ENCODE data around the gene ASPSCR1.

The ASPSCR1 gene

DNA sequence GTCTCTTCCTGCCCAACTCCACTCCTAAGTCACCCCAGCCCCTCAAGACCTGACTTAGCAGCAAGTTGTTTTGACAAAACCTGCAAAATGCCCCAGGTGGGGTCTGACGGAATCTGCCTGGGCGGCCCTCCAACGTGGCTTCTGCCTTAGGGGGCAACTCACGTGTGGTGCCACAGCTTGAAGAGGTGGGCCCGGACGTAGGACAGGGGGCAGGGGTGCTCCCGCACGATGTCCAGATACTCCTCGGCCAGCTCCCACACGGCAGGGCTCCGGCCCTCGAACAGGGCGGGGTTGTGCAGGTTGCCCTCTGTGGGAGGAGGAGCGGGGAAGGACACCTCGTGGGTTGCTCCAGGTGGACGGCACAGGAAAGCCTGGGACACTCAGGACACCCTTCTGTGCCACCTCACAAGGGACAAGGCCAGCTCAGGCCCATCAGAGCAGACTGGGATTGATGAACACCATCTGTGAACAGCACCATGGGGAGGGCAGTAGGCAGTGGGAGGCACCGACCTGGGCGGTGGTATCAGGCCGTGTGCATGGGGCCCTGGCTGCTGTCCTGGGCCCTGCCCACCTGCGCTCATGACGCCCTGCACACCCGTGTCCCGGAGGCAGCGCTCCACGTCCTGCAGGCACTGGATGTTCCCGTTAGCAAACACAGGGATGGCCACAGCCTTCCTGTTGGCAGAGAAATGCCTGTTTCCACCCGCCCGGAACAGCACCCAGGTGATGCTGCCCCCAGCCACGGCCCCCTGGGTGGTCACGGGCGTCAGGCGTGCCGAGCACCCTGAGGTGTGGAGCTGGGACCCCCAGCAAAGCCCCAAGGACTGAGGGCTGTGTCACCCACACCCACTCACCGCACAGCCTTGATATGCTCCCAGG lies 83.9 kb downstream of the ASPSCR1 start:
- intact Hi-C loops (cut with DNase I), result no loop called here
- peak in 1 of 10 donors; percentile 81 for DNase-seq

DNA sequence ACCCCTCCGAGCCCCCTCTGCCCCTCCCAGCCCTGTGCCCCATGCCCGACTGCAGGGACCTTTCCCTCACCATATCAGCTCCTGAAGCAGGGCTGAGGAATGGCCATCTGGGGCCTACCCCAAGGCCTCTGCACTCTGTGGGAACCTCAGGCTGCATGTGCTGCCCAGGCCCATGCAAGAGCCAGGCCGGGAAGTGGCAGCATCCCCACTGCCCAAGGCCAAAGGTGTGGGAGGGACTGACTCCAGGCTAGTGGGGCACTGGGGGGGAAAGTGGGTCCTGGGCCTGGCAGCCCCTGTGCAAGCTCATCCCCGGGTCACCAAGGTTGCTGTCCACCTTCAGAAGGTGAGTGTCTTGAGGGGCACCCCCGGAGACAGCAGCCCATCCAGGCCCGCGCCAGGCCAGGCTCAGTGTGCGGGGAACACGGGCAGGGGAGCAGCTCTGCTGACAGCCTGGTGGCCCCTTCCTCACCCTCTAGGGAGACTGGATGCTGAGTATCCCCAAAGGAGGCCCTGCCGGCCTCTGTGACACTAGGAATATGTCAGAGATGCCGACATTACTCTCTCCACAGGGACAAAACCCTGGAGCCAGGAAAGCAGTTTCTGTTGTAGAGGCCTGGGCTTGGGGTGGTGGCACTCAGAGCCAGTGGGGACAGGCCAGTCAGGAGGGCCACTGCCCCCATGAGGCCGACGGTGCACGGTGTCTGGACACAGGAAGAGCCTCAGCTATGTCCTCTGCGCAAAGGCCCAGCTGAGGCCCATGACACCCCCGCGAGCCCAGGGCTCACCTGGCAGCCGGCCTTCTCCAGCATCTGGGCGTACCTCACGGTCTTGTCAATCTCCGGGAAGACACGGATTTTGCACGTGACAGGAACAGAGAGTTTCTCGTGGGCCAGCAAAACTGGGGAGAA lies 84.9 kb downstream of the ASPSCR1 start:
- intact Hi-C loops (cut with DNase I), result no loop called here
- DNase-seq, result peak in 2 of 10 donors; percentile 5 to 81

DNA sequence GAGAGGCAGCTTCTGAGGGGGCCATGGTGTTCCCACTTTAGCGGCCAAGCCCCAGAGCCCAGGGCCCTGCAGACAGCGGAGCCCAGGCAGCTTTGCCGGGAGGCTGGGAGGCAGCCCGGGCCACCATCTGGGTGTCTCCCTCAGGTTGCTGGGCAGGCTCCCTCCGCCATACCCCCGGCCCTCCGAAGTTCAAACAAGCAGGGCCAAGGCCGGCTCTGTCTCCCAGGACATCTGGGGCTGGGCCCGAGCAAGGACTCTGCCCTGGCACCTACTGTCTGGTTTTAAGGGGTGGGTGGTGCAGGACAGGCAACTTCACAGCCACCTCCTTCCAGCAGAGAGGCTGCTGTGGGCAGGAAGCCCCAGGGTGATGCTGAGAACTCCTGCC lies 85.5 kb downstream of the ASPSCR1 start:
- intact Hi-C loops (cut with DNase I), result no loop called here
- peak in 2 of 10 donors; percentile 2 to 65 for DNase-seq

DNA sequence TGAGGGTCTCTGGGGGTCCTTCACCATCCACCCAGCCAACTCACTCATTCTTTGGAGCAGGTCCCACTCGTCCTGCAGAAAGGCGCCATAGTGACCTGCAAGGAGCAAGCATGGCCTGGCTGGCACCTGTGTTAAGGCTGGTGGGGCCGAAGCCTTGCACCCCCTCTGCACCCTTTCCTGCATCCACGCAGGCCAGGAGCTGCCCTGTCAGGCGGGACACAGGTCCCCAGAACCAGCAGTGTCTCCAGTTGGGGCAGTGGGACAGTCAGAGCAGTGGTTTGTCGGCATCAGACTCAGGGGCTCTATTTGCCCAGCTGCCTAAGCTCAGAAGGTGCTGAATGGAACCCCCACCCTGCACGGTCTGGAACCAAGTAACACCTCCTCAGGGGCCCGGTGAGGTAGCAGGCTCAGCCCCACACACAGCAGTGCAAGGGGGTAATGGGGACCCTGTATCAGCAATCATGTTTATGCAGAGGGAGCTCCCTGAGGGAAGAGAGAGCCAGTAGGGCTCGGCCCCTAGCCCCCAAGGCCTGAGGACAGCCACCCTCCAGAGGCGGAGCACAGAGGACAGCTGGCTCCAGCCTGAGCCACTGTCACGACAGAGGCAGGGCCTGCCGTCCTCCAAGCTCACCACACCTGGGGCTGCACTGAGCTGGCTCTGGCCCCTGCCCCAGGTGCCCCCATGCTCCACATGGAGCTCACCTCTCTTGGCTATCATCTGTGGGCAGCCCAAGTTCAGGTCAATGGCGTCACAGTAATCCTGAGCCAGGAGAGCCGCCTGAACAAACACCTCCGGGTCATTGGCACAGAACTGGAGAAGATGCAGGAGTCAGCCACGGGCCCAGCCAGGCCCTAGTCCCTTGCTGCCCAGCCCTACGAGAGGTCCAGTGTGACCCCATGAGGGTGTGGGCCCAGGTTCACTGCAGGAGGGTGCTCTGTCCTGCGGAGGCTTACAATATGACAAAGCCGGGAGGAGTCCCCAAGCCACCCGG lies 86.3 kb downstream of the ASPSCR1 start:
- intact Hi-C loops (cut with DNase I), result no loop called here
- peak in 2 of 10 donors; percentile 1 to 56 for DNase-seq

DNA sequence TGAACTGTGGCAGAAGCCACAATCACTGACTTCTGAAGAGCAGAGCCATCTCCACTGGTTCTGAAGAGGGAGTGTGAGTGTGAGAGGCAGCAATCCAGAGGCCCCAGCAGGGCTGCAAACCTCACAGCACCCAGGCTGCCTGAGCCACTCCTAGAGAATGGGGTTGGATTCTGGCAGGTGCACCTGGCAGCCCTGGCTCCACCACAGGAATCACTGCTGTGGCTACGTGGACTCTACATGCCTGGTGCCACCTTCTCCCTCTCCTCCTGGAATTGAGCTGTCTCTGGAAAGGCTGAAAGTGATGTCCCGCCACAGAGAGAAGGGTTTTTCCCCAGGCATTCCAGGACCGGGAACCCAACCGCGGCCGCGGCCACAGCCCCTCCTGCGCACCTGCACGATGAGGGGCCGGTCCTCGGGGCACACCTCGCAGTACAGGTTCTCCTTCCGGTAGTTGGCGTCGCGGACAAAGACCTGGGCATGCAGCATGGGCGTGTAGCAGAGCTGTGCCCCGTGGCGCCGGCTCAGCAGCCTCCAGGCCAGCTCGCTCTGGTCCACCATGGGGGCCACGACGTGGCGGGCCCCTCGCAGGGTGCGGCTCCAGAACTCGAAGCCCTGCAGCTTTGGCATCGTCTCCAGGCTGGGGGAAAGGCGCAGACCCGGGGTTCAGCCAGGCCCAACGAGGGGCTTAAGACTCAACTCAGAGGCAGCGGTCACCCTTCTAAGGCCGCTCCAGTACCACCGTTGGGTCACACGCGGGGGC lies 87.2 kb downstream of the ASPSCR1 start:
- intact Hi-C loops (cut with DNase I), result loop anchor here (1.0 kb wide), 1 partner anchor 12 kb away; no protein-coding TSS in a partner anchor
- DNase-seq, result peak in 1 of 10 donors; percentile 77

DNA sequence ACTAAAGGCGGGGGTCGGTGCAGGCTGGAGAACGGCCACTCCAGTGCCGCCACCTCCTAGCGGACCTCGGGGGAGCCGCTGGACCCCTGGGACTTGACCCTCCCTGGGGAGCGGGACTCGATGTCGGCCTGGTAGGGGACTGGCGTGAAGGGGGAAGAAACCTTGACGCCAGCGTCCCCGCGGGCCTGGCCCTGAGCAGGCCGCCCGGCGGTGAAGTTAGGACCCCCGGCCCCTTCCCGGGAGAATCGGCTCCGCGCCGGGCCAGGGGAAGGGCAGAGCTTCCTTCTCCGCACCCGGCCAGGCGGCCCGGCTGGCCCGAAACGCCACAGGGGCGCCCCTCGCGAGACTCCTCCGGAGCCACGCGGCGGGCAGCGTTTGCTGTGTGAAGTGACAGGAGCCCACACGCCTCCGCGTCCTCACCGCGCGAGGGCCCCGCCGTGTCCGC lies 87.8 kb downstream of the ASPSCR1 start:
- intact Hi-C loops (cut with DNase I), result loop anchor here (1.0 kb wide), 1 partner anchor 13 kb away; no protein-coding TSS in a partner anchor
- peak in 2 of 10 donors; percentile 73 to 75 for DNase-seq

DNA sequence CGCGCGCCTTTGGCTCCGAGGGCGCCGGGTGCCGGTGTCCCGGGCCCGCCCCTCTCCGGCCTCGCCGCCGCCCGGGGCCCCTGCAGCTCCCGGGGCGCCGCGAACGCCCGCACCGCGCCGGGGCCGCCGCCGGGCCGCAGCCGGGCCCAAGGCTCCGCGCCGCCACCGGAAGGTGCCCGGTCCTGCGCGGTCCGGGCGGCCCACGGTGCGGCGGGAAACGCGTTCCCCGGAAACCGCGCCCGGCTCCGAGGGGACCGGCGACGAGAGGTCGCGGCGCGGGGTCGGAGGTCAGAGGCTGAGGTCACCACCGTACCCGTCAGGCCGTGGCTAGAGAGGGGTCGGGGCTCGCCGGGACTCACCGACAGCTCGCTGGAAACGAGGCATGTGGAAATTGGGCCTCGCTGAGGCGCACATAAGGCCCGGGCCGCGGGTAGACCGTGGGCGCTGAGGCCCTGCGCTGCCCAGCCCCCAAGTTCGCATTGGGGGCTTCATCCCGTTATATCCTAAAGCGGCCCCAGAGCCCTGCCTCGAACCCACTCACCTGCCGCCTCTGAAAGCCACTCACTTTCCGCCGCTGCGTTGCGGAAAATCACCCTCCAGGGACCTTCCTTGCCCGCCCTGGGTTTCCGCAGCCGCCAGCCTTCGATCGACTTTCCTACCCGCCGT lies 88.3 kb downstream of the ASPSCR1 start, which contains the start of gene DUS1L:
TSS of gene DUS1L (minus strand) at position 167 of the 666 bp plus-strand sequence. CDS start 745 bp downstream, outside the sequence.
- intact Hi-C loops (cut with DNase I), result loop anchor here (1.0 kb wide), 1 partner anchor 13 kb away; no protein-coding TSS in a partner anchor
- peak in 7 of 10 donors; percentile 44 to 95 (median 62) for DNase-seq
